K562 (cell line): Measurements from ENCODE around the gene PCDH18. TPM values are rescaled to one million over a fixed set of nuclear protein-coding genes. Genes with fewer than 3 reads are reported as not detected.

Source experiments
- ATAC-seq: fragments of 200-7000 bp; cut with Tn5 transposase; 3 replicates; pipeline ENCODE4 v1.9.1; 2020; ENCODE audit warnings: moderate library complexity
- BruUV-seq: library from RNA; stranded (reverse); fragments of 400-500 nt; replicated peaks from 2 replicates; lab custom pipeline; 2021; lab: Mats Ljungman, UMichigan
- CTCF ChIA-PET: fragments of 300-600 bp; formaldehyde crosslinking; extraction: SDS; loops from one replicate; lab custom pipeline; 2021; ENCODE audit warnings: low intra/inter-chr PET ratio; lab: Yijun Ruan, JAX
- POLR2A ChIA-PET: fragments of 300-600, 350-650 bp; sonication (Branson Sonifier 250); formaldehyde crosslinking; extraction: SDS; loops from one replicate; lab custom pipeline; 2021; ENCODE audit warnings: antibody characterized with exemption, inconsistent platforms; lab: Yijun Ruan, JAX
- DNase-seq, 4 experiments: peaks; one replicate each; pipeline versions ENCODE4 v3.0.0 to v3.0.0-alpha.2; 2011 to 2018; ENCODE audit warnings: low spot score in 3 of 4, mixed read lengths in 3 of 4; ENCODE audit errors: extremely low read depth in 1 of 4
- FAIRE-seq: peaks from 2 replicates; lab custom pipeline; 2011; peaks lifted over from hg19 to GRCh38; lab: Jason Lieb, UNC
- H2AFZ ChIP-seq: 2 replicates; pipeline ENCODE4 v1.6.0; 2011; ENCODE audit warnings: low read depth, low read length, control low read depth, inconsistent platforms
- H3K27ac ChIP-seq: fragments of 200-600 bp; 3 replicates; pipeline ENCODE4 v1.8.0; 2011; ENCODE audit warnings: low read depth, mild to moderate bottlenecking, control low read depth, inconsistent platforms, low read length, moderate library complexity, mixed read lengths; ENCODE audit errors: extremely low read depth
- H3K27me3 ChIP-seq, 2 experiments: fragments of 300-600 bp in 1 of 2; 2 replicates in 1 of 2; 3 replicates in 1 of 2; pipeline versions ENCODE4 v1.6.0 to v1.8.0; 2011; ENCODE audit warnings: inconsistent platforms in 2 of 2, low read length in 2 of 2, mild to moderate bottlenecking in 1 of 2, mixed read lengths in 1 of 2, moderate library complexity in 1 of 2; ENCODE audit not compliant: control insufficient read depth in 2 of 2, insufficient read depth in 2 of 2
- H3K36me3 ChIP-seq: fragments of 300-600 bp; 3 replicates; pipeline ENCODE4 v1.8.0; 2011; ENCODE audit warnings: mild to moderate bottlenecking, low read length, inconsistent platforms; ENCODE audit not compliant: control insufficient read depth, insufficient read depth
- H3K4me1 ChIP-seq, 2 experiments: fragments of 200-600 bp in 1 of 2; replicated peaks in 1 of 2; 2 replicates in 1 of 2; 3 replicates in 1 of 2; pipeline versions ENCODE4 v1.5.1 to v1.8.0; 2011; ENCODE audit warnings: inconsistent platforms in 2 of 2, low read length in 2 of 2, mild to moderate bottlenecking in 1 of 2, mixed read lengths in 1 of 2, moderate library complexity in 1 of 2; ENCODE audit not compliant: control insufficient read depth in 2 of 2, insufficient read depth in 2 of 2
- H3K4me2 ChIP-seq: 2 replicates; pipeline ENCODE4 v1.6.1; 2011; ENCODE audit warnings: low read length, control low read depth, inconsistent platforms, mixed read lengths; ENCODE audit not compliant: insufficient read depth
- H3K4me3 ChIP-seq: fragments of 200-600 bp; sonication (generic), shearing (Covaris generic); 2 replicates; pipeline ENCODE4 v1.5.1; 2016; ENCODE audit warnings: control low read depth, inconsistent platforms
- H3K79me2 ChIP-seq: fragments of 200-600 bp; 3 replicates; pipeline ENCODE4 v1.8.0; 2011; ENCODE audit warnings: low read length, inconsistent platforms; ENCODE audit not compliant: control insufficient read depth, insufficient read depth
- H3K9ac ChIP-seq, 2 experiments: 2 replicates each; pipeline versions ENCODE4 v1.6.0 to v1.6.1; 2011; ENCODE audit warnings: low read depth in 2 of 2, low read length in 2 of 2, control low read depth in 1 of 2, inconsistent platforms in 1 of 2, mild to moderate bottlenecking in 1 of 2, mixed read lengths in 1 of 2; ENCODE audit not compliant: insufficient read depth in 1 of 2
- H3K9me1 ChIP-seq: one replicate; pipeline ENCODE4 v1.6.0; 2011; ENCODE audit warnings: inconsistent platforms, mild to moderate bottlenecking, low read length, moderate library complexity; ENCODE audit not compliant: control insufficient read depth, insufficient read depth
- H3K9me3 ChIP-seq: replicated peaks from 2 replicates; pipeline ENCODE4 v1.5.1; 2011; ENCODE audit warnings: low read depth, low read length, inconsistent platforms; ENCODE audit not compliant: control insufficient read depth, insufficient read depth
- H4K20me1 ChIP-seq: replicated peaks from 2 replicates; pipeline ENCODE4 v1.6.1; 2011; ENCODE audit warnings: low read length, inconsistent platforms, mixed read lengths; ENCODE audit not compliant: control insufficient read depth, insufficient read depth
- ARID4B ChIP-seq: sonication (generic); formaldehyde crosslinking; IDR thresholded peaks from 2 replicates; pipeline ENCODE4 v1.8.0; 2022; ENCODE audit warnings: mild to moderate bottlenecking, missing genetic modification reagents
- CAMTA2 ChIP-seq: fragments of 250-450 bp; sonication (Bioruptor Pico); conservative IDR thresholded peaks from 2 replicates; pipeline ENCODE4 v1.5.1; 2022
- ETS1 ChIP-seq: conservative IDR thresholded peaks from 2 replicates; pipeline ENCODE4 v1.6.1; 2011; ENCODE audit warnings: low read depth, mild to moderate bottlenecking, low read length; ENCODE audit not compliant: control insufficient read depth
- SRSF7 ChIP-seq: fragments of 200-400 bp; formaldehyde crosslinking; optimal IDR thresholded peaks from 2 replicates; pipeline ENCODE3; 2017; ENCODE audit warnings: mild to moderate bottlenecking, low read depth, low read length
- ZNF224 ChIP-seq: sonication (generic); formaldehyde crosslinking; IDR thresholded peaks from 2 replicates; pipeline ENCODE4 v1.8.0; 2022; ENCODE audit warnings: mild to moderate bottlenecking, missing genetic modification reagents
- ZNF239 ChIP-seq: fragments of 250-450 bp; sonication (Bioruptor Pico); IDR thresholded peaks from 2 replicates; pipeline ENCODE4 v1.4.0; 2020; ENCODE audit warnings: mild to moderate bottlenecking
- ZNF384 ChIP-seq: IDR thresholded peaks from 2 replicates; pipeline ENCODE4 v1.6.1; 2012; ENCODE audit warnings: low read depth, low read length, improper control_type of control experiment
- ZNF592 ChIP-seq: fragments of 450-650 bp; IDR thresholded peaks from 2 replicates; pipeline ENCODE4 v1.6.1; 2017; ENCODE audit warnings: antibody characterized with exemption, mild to moderate bottlenecking
- WGBS: fragments of 100-300 bp; shearing (Covaris generic); methylation state at CpG from one replicate; pipeline ENCODE4 v1.1.6; 2016; ENCODE audit warnings: low coverage, mixed read lengths; ENCODE audit not compliant: insufficient coverage; ENCODE audit errors: missing lambda C conversion rate; 5-methylcytosine and 5-hydroxymethylcytosine counted together
- in situ Hi-C: fragments of 300-500 bp; cut with MboI; formaldehyde crosslinking; loops from 4 replicates; pipeline ENCODE4 v1.15.0; 2018; ENCODE audit warnings: inconsistent platforms, mixed read lengths
- intact Hi-C: fragments of 100-400 bp; cut with micrococcal nuclease; formaldehyde crosslinking; loops from 2 replicates; pipeline ENCODE4 v1.14.2; 2022
- polyA plus RNA-seq, 8 experiments: library from polyadenylated mRNA; depleted of rRNA in 4 of 8; stranded (reverse) in 5 of 8; unstranded in 3 of 8; fragments of >200 nt; fragmentation: Nextera tagmentation in 2 of 8; fragmentation: Illumina TruSeq in 1 of 8; extraction: Ambion mirVana in 2 of 8; extraction: Trizol in 1 of 8; gene quantifications; 2 replicates each; pipeline versions ENCODE4 v1.2.1 to v1.2.3, GENCODE V29; 2011 to 2014; ENCODE audit warnings: inconsistent platforms in 1 of 8, missing spikeins in 1 of 8
- total RNA-seq, 7 experiments: library from RNA; depleted of rRNA in 6 of 7; stranded (reverse); fragments of >200 nt in 6 of 7; fragmentation: Illumina TruSeq in 2 of 7; extraction: Trizol in 2 of 7; gene quantifications; 2 replicates each; pipeline versions ENCODE4 v1.2.1 to v1.2.3, GENCODE V29; 2011 to 2021; ENCODE audit warnings: low replicate concordance in 1 of 7
- TF ChIP-seq, protein P1 (sequence below): IDR thresholded peaks from 2 replicates; pipeline ENCODE4 v1.6.1; 2014; ENCODE audit warnings: antibody characterized with exemption

The PCDH18 gene
- total and polyA plus RNA-seq, 9 of the 15 experiments (the other 6 are each of a cell fraction or from before 2014, with no cell fraction given) = 0.04 to 0.09 TPM; not detected in 7

- intact Hi-C loops (no loop called here), in situ Hi-C loops (no loop called here)
- H2AFZ ChIP-seq = no peak overlapping the region
- ChIA-PET CTCF (no interaction called here), POLR2A (no interaction called here)
- no peaks in the 10 kb centered on the region for H3K27me3 ChIP-seq
- BruUV-seq = no TSS peak
- H3K4me3 ChIP-seq = no peak overlapping the region
- ATAC-seq = no peak
- H3K9ac ChIP-seq = no peak overlapping the region
- no peak overlapping the region for H3K27ac ChIP-seq
- no peaks in the 10 kb centered on the region for H3K9me1 ChIP-seq
- H3K4me2 ChIP-seq = no peak overlapping the region
- DNase-seq = no peak
- no peaks in the 10 kb centered on the region for H3K9me3 ChIP-seq
- H3K36me3 ChIP-seq = no peaks in the 10 kb centered on the region
- no peaks in the 10 kb centered on the region for H4K20me1 ChIP-seq
- no peaks in the 10 kb centered on the region for H3K4me1 ChIP-seq
- 2% methylated on average over 3 of the region's 3 CpGs for WGBS
- no peaks in the 10 kb centered on the region for H3K79me2 ChIP-seq
- FAIRE-seq = no peak
- TF ChIP-seq ZNF224 (CRISPR knock-in tag) (no peak), SRSF7 (no peak), ZNF592 (no peak), CAMTA2 (CRISPR knock-in tag) (no peak), ZNF239 (CRISPR knock-in tag) (no peak), ETS1 (no peak), ZNF384 (no peak), ARID4B (no peak)
- TF ChIP-seq, protein P1, sequence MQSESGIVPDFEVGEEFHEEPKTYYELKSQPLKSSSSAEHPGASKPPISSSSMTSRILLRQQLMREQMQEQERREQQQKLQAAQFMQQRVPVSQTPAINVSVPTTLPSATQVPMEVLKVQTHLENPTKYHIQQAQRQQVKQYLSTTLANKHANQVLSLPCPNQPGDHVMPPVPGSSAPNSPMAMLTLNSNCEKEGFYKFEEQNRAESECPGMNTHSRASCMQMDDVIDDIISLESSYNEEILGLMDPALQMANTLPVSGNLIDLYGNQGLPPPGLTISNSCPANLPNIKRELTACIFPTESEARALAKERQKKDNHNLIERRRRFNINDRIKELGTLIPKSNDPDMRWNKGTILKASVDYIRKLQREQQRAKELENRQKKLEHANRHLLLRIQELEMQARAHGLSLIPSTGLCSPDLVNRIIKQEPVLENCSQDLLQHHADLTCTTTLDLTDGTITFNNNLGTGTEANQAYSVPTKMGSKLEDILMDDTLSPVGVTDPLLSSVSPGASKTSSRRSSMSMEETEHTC = no peak
Measured at GRCh38 chr4:137514406-137515111, 17.7 kb downstream of the PCDH18 start.
